SK-N-SH treated with all-trans-retinoic acid at 6 μM for 48 hours (cell line): ENCODE data around the gene ADGRL2.

ENCODE experiments used
- ATAC-seq: fragments of 200-7000 bp; cut with Tn5 transposase; 3 replicates; pipeline ENCODE4 v1.9.1; 2020; ENCODE audit warnings: mild to moderate bottlenecking, moderate library complexity
- ARNTL ChIP-seq: fragments of 450-650 bp; formaldehyde crosslinking; IDR thresholded peaks from 2 replicates; pipeline ENCODE4 v1.5.0; 2020; ENCODE audit warnings: low read depth, mild to moderate bottlenecking, moderate library complexity, borderline replicate concordance
- BACH2 ChIP-seq: fragments of 250-450 bp; sonication (Bioruptor Pico); IDR thresholded peaks from 2 replicates; pipeline ENCODE4 v1.9.0; 2021; ENCODE audit warnings: mild to moderate bottlenecking, borderline replicate concordance
- CSDC2 ChIP-seq: fragments of 250-450 bp; sonication (Bioruptor Pico); IDR thresholded peaks from 2 replicates; pipeline ENCODE4 v1.5.0; 2020; ENCODE audit warnings: mild to moderate bottlenecking, moderate library complexity
- ESRRG ChIP-seq: fragments of 250-450 bp; sonication (Bioruptor Pico); IDR thresholded peaks from 2 replicates; pipeline ENCODE4 v1.6.1; 2021; ENCODE audit warnings: mild to moderate bottlenecking
- GLIS3 ChIP-seq: fragments of 250-450 bp; sonication (Bioruptor Pico); IDR thresholded peaks from 2 replicates; pipeline ENCODE4 v1.5.0; 2020; ENCODE audit warnings: mild to moderate bottlenecking, moderate library complexity
- ISL1 ChIP-seq: fragments of 250-450 bp; sonication (Bioruptor Pico); IDR thresholded peaks from 2 replicates; pipeline ENCODE4 v2.1.2; 2022; ENCODE audit warnings: mild to moderate bottlenecking, moderate library complexity
- OSR1 ChIP-seq: fragments of 250-450 bp; sonication (Bioruptor Pico); IDR thresholded peaks from 2 replicates; pipeline ENCODE4 v1.8.0; 2022; ENCODE audit warnings: moderate library complexity, mild to moderate bottlenecking, inconsistent platforms
- PPARA ChIP-seq: fragments of 250-450 bp; sonication (Bioruptor Pico); IDR thresholded peaks from 2 replicates; pipeline ENCODE4 v1.5.0; 2020; ENCODE audit warnings: mild to moderate bottlenecking, borderline replicate concordance
- RARB ChIP-seq: fragments of 250-450 bp; sonication (Bioruptor Pico); IDR thresholded peaks from 2 replicates; pipeline ENCODE4 v1.8.0; 2021; ENCODE audit warnings: mild to moderate bottlenecking, moderate library complexity
- SNAI2 ChIP-seq: fragments of 250-450 bp; sonication (Bioruptor Pico); IDR thresholded peaks from 2 replicates; pipeline ENCODE4 v1.5.0; 2020; ENCODE audit warnings: mild to moderate bottlenecking, moderate library complexity
- TCF4 ChIP-seq: fragments of 250-450 bp; sonication (Bioruptor Pico); IDR thresholded peaks from 2 replicates; pipeline ENCODE4 v1.8.0; 2021; ENCODE audit warnings: mild to moderate bottlenecking, moderate library complexity, borderline replicate concordance
- ZC3H10 ChIP-seq: fragments of 250-450 bp; sonication (Bioruptor Pico); IDR thresholded peaks from 2 replicates; pipeline ENCODE4 v1.5.1; 2021; ENCODE audit warnings: mild to moderate bottlenecking, moderate library complexity
- ZFP3 ChIP-seq: fragments of 250-450 bp; sonication (Bioruptor Pico); IDR thresholded peaks from 2 replicates; pipeline ENCODE4 v1.5.0; 2020; ENCODE audit warnings: mild to moderate bottlenecking, moderate library complexity
- ZFP30 ChIP-seq: fragments of 450-650 bp; formaldehyde crosslinking; IDR thresholded peaks from 2 replicates; pipeline ENCODE4 v1.5.0; 2022; ENCODE audit warnings: mild to moderate bottlenecking, moderate library complexity
- ZNF565 ChIP-seq: fragments of 450-650 bp; formaldehyde crosslinking; conservative IDR thresholded peaks from 2 replicates; pipeline ENCODE4 v1.5.0; 2020; ENCODE audit warnings: low read depth, mild to moderate bottlenecking, moderate library complexity
- ZNF70 ChIP-seq: fragments of 450-650 bp; formaldehyde crosslinking; IDR thresholded peaks from 2 replicates; pipeline ENCODE4 v1.5.0; 2020; ENCODE audit warnings: mild to moderate bottlenecking, moderate library complexity
- ZNF8 ChIP-seq: fragments of 450-650 bp; formaldehyde crosslinking; IDR thresholded peaks from 2 replicates; pipeline ENCODE4 v1.5.0; 2020; ENCODE audit warnings: mild to moderate bottlenecking, moderate library complexity
- TF ChIP-seq, protein P1 (sequence below): fragments of 250-450 bp; sonication (Bioruptor Pico); IDR thresholded peaks from 2 replicates; pipeline ENCODE4 v1.8.0; 2021; ENCODE audit warnings: low read depth, mild to moderate bottlenecking, moderate library complexity, borderline replicate concordance
- TF ChIP-seq, protein P2 (sequence below): fragments of 250-450 bp; sonication (Bioruptor Pico); IDR thresholded peaks from 2 replicates; pipeline ENCODE4 v1.5.1; 2021; ENCODE audit warnings: mild to moderate bottlenecking, moderate library complexity
- TF ChIP-seq, protein P3 (sequence below): fragments of 250-450 bp; sonication (Bioruptor Pico); IDR thresholded peaks from 2 replicates; pipeline ENCODE4 v1.8.0; 2020; ENCODE audit warnings: mild to moderate bottlenecking, moderate library complexity, borderline replicate concordance
- TF ChIP-seq, protein P4 (sequence below): fragments of 250-450 bp; sonication (Bioruptor Pico); IDR thresholded peaks from 2 replicates; pipeline ENCODE4 v1.5.1; 2020; ENCODE audit warnings: low read depth, mild to moderate bottlenecking, moderate library complexity

ADGRL2 gene

DNA sequence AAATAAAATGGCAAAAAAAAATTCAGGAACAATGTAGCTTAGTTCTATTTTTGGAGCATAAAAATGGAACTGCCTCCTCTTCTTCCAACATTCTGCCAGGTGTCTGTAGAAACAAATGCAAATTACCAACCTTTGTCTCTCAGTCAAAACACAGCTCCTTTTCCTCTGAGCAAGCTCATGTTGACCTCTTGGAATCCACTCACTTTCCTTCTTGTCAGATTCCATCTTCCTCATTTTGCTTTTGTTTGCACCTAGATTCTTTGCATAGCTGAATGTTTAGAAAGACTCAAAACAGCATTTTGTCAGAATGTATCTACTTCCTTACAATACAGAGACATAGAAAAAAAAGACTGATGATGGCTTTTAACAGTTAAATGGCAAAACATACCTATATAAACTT, 178.2 kb downstream of the ADGRL2 start:
- TF ChIP-seq ESRRG = no peak
- TF ChIP-seq SNAI2 (CRISPR knock-in tag) = no peak
- no peak for TF ChIP-seq ZFP3
- TF ChIP-seq ZNF565 (CRISPR knock-in tag) = no peak
- TF ChIP-seq, protein P1, sequence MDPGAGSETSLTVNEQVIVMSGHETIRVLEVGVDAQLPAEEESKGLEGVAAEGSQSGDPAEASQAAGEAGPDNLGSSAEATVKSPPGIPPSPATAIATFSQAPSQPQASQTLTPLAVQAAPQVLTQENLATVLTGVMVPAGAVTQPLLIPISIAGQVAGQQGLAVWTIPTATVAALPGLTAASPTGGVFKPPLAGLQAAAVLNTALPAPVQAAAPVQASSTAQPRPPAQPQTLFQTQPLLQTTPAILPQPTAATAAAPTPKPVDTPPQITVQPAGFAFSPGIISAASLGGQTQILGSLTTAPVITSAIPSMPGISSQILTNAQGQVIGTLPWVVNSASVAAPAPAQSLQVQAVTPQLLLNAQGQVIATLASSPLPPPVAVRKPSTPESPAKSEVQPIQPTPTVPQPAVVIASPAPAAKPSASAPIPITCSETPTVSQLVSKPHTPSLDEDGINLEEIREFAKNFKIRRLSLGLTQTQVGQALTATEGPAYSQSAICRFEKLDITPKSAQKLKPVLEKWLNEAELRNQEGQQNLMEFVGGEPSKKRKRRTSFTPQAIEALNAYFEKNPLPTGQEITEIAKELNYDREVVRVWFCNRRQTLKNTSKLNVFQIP (CRISPR knock-in tag) = no peak
- TF ChIP-seq ZNF8 (CRISPR knock-in tag) = 0 out of 2 replicates have a peak, but pooled peaks have one; percentile 9
- no peak; the same call in 2 of the 3 replicates for ATAC-seq

DNA sequence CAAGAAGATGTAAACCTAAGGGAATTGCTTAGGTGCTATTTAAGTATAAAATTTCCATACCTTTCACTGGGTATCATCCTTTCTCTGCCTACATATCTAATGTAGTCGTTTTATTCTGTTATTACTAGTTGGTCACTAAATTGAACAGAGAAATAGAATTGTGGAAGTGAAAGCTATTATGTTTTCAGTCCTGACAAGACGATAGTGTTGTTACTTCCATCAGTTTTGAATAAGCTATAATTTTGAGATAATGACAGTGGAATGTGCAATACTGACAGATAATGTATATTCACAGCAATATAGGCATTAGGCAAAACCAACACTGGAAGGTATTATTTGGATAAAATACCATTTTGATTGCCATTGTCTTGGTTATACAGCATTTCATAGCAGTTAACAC, 181.8 kb downstream of the ADGRL2 start:
- no peak for ATAC-seq
- TF ChIP-seq TCF4 (CRISPR knock-in tag) (no peak), ZNF70 (CRISPR knock-in tag) (no peak), PPARA (CRISPR knock-in tag) (no peak), ZFP30 (CRISPR knock-in tag) (no peak), SNAI2 (CRISPR knock-in tag) (no peak), ISL1 (no peak), GLIS3 (no peak), CSDC2 (CRISPR knock-in tag) (no peak), ARNTL (CRISPR knock-in tag) (no peak), ESRRG (no peak), ZC3H10 (no peak), OSR1 (no peak), BACH2 (CRISPR knock-in tag) (no peak)
- TF ChIP-seq, protein P2, sequence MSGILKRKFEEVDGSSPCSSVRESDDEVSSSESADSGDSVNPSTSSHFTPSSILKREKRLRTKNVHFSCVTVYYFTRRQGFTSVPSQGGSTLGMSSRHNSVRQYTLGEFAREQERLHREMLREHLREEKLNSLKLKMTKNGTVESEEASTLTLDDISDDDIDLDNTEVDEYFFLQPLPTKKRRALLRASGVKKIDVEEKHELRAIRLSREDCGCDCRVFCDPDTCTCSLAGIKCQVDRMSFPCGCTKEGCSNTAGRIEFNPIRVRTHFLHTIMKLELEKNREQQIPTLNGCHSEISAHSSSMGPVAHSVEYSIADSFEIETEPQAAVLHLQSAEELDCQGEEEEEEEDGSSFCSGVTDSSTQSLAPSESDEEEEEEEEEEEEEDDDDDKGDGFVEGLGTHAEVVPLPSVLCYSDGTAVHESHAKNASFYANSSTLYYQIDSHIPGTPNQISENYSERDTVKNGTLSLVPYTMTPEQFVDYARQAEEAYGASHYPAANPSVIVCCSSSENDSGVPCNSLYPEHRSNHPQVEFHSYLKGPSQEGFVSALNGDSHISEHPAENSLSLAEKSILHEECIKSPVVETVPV = no peak
- TF ChIP-seq, protein P3, sequence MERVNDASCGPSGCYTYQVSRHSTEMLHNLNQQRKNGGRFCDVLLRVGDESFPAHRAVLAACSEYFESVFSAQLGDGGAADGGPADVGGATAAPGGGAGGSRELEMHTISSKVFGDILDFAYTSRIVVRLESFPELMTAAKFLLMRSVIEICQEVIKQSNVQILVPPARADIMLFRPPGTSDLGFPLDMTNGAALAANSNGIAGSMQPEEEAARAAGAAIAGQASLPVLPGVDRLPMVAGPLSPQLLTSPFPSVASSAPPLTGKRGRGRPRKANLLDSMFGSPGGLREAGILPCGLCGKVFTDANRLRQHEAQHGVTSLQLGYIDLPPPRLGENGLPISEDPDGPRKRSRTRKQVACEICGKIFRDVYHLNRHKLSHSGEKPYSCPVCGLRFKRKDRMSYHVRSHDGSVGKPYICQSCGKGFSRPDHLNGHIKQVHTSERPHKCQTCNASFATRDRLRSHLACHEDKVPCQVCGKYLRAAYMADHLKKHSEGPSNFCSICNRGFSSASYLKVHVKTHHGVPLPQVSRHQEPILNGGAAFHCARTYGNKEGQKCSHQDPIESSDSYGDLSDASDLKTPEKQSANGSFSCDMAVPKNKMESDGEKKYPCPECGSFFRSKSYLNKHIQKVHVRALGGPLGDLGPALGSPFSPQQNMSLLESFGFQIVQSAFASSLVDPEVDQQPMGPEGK (CRISPR knock-in tag) = no peak
- TF ChIP-seq, all 23 proteins: peak for 0

DNA sequence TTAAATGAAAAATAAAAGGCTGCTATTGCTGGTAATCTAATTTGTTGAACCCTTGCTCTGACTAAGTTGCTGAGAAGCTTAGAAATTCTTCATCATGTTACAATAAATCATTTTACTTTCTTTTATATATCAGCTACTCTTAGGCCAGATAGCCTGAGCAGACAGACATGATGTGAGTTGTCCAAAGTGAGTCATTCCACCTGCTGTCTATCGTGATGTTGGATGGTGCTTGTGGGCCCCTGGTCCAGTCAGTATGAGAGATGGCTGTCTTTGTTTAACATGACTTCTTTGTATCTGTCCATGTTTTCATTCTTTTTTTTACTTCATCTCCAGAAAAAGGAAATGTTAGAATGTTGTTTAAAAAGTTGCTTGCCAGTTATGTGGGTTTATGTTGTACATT, 188.8 kb downstream of the ADGRL2 start:
- ATAC-seq = no peak; the same call in 2 of the 3 replicates
- no peak for TF ChIP-seq ZFP30 (CRISPR knock-in tag)
- no peak for TF ChIP-seq RARB
- no peak for TF ChIP-seq ZNF70 (CRISPR knock-in tag)
- TF ChIP-seq, protein P2 = no peak
- TF ChIP-seq, protein P3 (CRISPR knock-in tag) = no peak
- no peak for TF ChIP-seq SNAI2 (CRISPR knock-in tag)
- no peak for TF ChIP-seq ZFP3
- no peak for TF ChIP-seq CSDC2 (CRISPR knock-in tag)
- no peak for TF ChIP-seq ARNTL (CRISPR knock-in tag)
- no peak for TF ChIP-seq ZNF8 (CRISPR knock-in tag)
- TF ChIP-seq, protein P4, sequence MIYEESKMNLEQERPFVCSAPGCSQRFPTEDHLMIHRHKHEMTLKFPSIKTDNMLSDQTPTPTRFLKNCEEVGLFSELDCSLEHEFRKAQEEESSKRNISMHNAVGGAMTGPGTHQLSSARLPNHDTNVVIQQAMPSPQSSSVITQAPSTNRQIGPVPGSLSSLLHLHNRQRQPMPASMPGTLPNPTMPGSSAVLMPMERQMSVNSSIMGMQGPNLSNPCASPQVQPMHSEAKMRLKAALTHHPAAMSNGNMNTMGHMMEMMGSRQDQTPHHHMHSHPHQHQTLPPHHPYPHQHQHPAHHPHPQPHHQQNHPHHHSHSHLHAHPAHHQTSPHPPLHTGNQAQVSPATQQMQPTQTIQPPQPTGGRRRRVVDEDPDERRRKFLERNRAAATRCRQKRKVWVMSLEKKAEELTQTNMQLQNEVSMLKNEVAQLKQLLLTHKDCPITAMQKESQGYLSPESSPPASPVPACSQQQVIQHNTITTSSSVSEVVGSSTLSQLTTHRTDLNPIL (CRISPR knock-in tag) = no peak
- TF ChIP-seq ZC3H10 = no peak
- TF ChIP-seq PPARA (CRISPR knock-in tag) = no peak
- TF ChIP-seq, protein P1 (CRISPR knock-in tag) = no peak
- no peak for TF ChIP-seq TCF4 (CRISPR knock-in tag)
